Skeletal muscle satellite cell (primary cell): ENCODE results near the gene C2CD4D.
"Not testable (repeated sequence)": the region's sequence is repeated elsewhere in the genome, so short reads cannot be mapped to it uniquely, and the experiment has no call there.

Experiments
- H3K27me3 ChIP-seq: 2 replicates; pipeline ENCODE4 v1.7.0; 2013; ENCODE audit warnings: low read length; ENCODE audit not compliant: control insufficient read depth, insufficient read depth
- H3K36me3 ChIP-seq: 2 replicates; pipeline ENCODE4 v1.7.0; 2013; ENCODE audit warnings: mild to moderate bottlenecking, control low read depth, low read length; ENCODE audit not compliant: insufficient read depth
- H3K4me1 ChIP-seq: 2 replicates; pipeline ENCODE4 v1.7.0; 2013; ENCODE audit warnings: low read length; ENCODE audit not compliant: control insufficient read depth, insufficient read depth
- H3K4me2 ChIP-seq: 2 replicates; pipeline ENCODE4 v1.7.0; 2013; ENCODE audit warnings: mild to moderate bottlenecking, low read length
- H3K4me3 ChIP-seq: 2 replicates; pipeline ENCODE4 v1.7.0; 2013; ENCODE audit warnings: low read length
- H3K9ac ChIP-seq: 2 replicates; pipeline ENCODE4 v1.7.0; 2013; ENCODE audit warnings: mild to moderate bottlenecking, low read depth, low read length, moderate library complexity
- H3K9me3 ChIP-seq: replicated peaks from 2 replicates; pipeline ENCODE4 v1.7.0; 2013; ENCODE audit warnings: mild to moderate bottlenecking, control low read depth, low read length

Gene C2CD4D

DNA sequence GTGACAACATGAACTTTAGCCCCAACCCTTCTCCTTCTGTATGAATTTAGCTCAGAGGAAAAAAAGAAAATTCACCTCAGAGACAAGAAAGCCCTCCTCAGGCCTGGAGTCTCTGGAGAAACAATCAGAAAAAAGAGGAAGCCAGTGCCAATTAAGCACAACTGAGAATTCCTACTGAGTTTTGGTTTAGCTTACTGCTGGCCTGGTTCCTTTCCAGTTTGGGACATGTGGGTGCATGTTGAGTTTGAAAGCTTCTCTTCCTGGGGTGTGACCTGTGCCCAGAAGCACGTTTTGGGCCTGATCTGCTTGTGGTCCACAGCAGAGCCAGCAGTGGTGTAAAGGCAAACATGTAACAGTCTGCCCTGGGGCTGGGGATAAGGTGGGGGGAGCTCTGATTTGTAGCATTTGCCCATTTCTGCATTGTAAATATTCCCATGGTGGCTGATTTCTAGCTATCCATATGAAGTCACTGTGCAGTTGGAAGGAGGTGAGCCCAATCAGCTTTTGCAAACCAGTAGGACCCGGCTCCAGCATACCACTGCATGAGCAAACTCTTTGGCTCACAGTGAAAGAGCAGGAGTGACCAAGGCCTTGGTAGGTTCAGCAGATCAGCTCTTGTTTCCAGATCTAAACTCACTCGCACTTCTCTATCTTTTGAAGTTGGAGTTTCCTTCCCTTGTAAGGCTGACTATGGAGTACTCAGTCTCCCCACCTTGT lies 18.6 kb upstream of the C2CD4D start:
- no peak overlapping the region for H3K4me3 ChIP-seq
- no peaks in the 10 kb centered on the region for H3K9me3 ChIP-seq
- H3K27me3 ChIP-seq = peaks cover 24% of the 10 kb centered on the region
- H3K4me2 ChIP-seq = no peak overlapping the region
- no peaks in the 10 kb centered on the region for H3K4me1 ChIP-seq
- no peaks in the 10 kb centered on the region for H3K36me3 ChIP-seq
- H3K9ac ChIP-seq = no peak overlapping the region

DNA sequence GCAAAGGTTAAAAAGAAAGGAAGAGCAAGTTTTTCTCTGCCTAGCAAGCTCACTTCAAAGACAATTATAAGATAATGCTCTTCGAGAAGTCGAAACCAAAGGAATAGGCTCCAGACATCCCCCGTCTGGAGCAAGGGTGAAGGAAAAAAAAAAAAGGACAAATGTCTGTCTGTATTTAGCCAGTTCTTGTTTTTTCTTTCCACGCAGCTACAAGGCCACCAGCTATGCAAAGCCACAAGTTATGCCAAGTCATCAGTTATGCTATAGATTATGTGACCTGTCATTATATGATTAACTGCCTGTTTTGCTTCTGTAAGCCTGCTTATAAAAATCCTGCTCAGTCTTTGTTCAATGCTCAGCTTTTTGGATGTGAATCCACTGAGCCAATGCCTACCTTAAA lies 16.3 kb upstream of the C2CD4D start:
- no peaks in the 10 kb centered on the region for H3K36me3 ChIP-seq
- H3K4me1 ChIP-seq = no peaks in the 10 kb centered on the region
- no peak overlapping the region for H3K4me2 ChIP-seq
- no peak overlapping the region for H3K4me3 ChIP-seq
- H3K27me3 ChIP-seq = peaks cover 40% of the 10 kb centered on the region
- H3K9ac ChIP-seq = no peak overlapping the region
- H3K9me3 ChIP-seq = no peaks in the 10 kb centered on the region

DNA sequence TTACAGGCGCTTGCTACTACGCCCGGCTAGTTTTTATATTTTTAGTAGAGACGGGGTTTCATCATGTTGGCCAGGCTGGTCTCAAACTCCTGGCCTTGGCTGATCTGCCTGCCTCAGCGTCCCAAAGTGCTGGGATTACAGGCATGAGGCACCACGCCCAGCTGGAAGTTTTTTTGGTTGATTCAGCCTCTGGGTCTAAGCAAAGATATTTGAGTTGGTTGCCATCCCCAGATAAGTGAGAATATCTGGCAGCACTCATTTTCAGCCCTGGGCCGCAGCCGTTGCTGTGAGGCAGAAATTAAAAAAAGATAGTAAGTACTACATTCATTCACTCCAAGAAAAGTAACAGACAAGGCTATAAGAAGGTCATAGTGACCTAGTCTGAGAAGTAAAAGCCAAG lies 15.9 kb upstream of the C2CD4D start:
- peaks cover 40% of the 10 kb centered on the region for H3K27me3 ChIP-seq
- H3K9me3 ChIP-seq, H3K36me3 ChIP-seq, H3K4me1 ChIP-seq, H3K9ac ChIP-seq, H3K4me2 ChIP-seq, H3K4me3 ChIP-seq: not testable (repeated sequence)

DNA sequence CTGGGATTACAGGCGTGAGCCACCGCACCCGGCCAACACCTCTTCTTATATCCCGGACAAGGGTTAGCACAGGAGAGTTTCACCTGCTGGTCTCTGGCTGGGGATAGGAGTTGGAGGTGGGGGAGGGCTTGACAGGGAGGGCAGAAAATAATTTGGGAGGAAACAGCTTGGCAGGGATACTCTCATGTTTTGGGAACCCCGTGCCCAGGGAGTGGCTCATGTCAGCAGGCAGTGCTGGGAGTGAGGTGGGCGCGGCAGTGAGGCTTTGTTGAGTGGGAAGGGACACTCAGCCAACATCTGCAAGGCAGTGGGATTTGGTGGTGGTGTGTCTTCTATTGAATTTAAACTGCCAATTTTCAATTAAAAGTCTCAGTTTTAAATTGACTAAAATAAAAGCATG lies 15.0 kb upstream of the C2CD4D start:
- H3K9ac ChIP-seq = no peak overlapping the region
- no peak overlapping the region for H3K4me3 ChIP-seq
- H3K27me3 ChIP-seq = peaks cover 45% of the 10 kb centered on the region
- no peaks in the 10 kb centered on the region for H3K36me3 ChIP-seq
- no peaks in the 10 kb centered on the region for H3K9me3 ChIP-seq
- H3K4me1 ChIP-seq = no peaks in the 10 kb centered on the region
- H3K4me2 ChIP-seq = no peak overlapping the region

DNA sequence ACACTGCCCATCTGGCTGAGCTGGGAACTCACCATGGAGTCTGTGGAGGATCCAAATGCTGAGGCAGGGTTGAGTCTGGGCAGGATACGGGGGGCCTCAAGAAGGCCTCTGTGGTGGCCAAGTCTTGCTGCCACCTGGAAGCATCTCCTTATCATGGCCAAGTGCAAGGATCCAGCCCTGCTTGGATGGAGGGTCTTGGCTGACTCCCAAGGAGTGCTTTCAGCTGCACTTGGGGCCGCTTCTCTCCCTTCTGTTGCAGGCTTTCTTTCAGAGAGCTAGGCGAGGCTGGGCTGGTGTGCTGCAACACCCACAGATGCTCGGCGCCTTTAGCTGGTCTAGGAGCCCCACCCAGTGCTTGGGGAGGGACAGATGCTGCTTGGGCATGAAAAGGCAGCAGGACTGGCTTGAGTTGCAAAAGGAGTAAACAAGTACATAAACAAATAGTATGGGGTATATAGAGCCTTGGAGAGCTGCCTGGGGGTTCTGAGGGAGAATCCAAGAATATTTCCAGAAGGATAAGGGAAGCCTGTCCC lies 13.9 kb upstream of the C2CD4D start, which contains the start of gene THEM5:
TSS of gene THEM5 (minus strand) at position 302 of the 533 bp plus-strand sequence. CDS start at position 155, 147 bp downstream.
- no peak within 1 kb of the TSS for H3K9ac ChIP-seq
- H3K4me2 ChIP-seq = no peak within 1 kb of the TSS
- no peaks in the 10 kb centered on the region for H3K9me3 ChIP-seq
- no peaks in the 10 kb centered on the region for H3K4me1 ChIP-seq
- no peaks in the 10 kb centered on the region for H3K36me3 ChIP-seq
- H3K4me3 ChIP-seq = no peak within 1 kb of the TSS
- H3K27me3 ChIP-seq = peaks cover 53% of the 10 kb centered on the region

DNA sequence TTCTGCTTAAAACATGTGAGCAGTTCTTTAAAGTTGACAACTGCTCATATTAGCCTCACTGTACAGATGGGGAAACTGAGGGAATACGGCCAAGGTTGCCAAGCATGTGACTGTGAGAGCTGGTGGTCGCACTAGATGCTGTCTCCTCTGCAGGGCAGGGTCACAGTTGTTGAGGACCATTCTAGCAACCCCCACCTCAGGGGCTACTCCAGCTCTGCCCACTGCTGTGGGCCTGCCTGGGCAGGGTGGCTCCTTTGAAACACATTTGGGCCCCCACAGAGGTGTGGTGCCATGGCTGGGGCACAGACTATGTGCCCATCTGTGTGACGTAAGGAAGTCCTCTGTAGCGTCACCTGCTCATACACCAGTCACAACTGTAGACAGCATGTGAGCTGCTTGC lies 13.1 kb upstream of the C2CD4D start:
- Histone ChIP-seq H3K4me1 (no peaks in the 10 kb centered on the region), H3K4me3 (no peak overlapping the region), H3K9me3 (no peaks in the 10 kb centered on the region), H3K4me2 (no peak overlapping the region), H3K9ac (no peak overlapping the region), H3K27me3 (peaks cover 58% of the 10 kb centered on the region), H3K36me3 (no peaks in the 10 kb centered on the region)

DNA sequence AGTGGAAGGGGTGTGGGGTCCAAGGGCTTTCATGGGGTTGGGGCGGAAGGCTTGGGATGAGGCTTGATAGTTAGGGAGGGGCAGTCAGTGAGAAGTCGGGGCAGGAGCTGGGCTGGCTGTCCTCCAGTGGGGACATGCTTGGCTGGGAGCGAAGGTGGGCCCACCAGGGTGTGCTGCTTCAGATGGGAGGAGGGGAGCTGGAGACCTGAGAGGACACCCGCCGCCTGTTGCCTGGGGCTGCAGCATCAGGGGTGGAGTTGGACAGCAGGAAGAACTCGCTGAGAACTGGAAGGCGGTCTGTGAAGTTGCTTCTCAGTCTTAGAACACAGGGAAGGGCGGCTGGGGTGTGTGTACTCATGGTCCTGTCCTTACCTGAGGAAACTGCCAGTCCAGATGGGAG lies 12.3 kb upstream of the C2CD4D start:
- no peak overlapping the region for H3K4me2 ChIP-seq
- H3K27me3 ChIP-seq = peaks cover 55% of the 10 kb centered on the region
- H3K4me1 ChIP-seq = no peaks in the 10 kb centered on the region
- no peak overlapping the region for H3K4me3 ChIP-seq
- H3K9ac ChIP-seq = no peak overlapping the region
- no peaks in the 10 kb centered on the region for H3K36me3 ChIP-seq
- no peaks in the 10 kb centered on the region for H3K9me3 ChIP-seq

DNA sequence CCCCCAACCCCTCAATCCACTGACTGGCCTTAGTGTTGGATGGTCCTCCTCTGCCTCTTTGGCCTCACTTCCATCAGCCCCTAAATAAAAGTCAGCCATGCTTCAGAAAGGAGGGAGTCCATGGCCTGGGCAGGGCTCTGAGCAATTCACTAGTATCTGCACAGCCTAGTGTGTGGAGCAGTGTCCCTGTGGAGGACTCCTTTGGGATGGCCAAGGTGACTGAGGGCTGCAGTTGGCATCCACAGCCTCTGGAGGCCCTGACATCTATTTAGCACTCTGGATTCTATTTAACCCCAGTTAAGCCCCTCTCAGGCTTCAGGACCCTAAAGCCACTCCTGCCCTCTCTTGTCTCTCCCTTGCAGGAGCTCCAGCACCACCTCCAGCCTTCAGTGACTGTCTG lies 10.3 kb upstream of the C2CD4D start:
- H3K9me3 ChIP-seq = no peaks in the 10 kb centered on the region
- no peak overlapping the region for H3K9ac ChIP-seq
- H3K4me1 ChIP-seq = peaks cover 5% of the 10 kb centered on the region
- H3K4me2 ChIP-seq = no peak overlapping the region
- no peak overlapping the region for H3K4me3 ChIP-seq
- no peaks in the 10 kb centered on the region for H3K36me3 ChIP-seq
- H3K27me3 ChIP-seq = peaks cover 63% of the 10 kb centered on the region

DNA sequence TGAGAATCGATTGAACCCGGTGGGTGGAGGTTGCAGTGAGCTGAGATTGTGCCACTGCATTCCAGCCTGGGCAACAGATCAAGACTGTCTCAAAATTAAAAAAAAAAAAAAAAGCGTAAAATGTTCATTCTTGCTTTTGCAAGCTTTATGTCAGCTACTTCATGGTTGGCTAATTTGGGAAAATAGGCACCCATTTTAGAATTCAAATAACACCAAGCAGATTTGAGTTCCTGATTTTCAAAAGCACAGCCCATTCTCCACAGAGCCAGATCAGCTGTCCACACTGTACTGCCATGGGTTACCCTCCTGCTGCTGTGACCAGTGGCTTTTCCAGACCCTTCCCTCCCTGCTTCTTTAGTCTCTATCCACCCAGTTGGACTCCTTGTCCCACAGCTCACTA lies 9.5 kb upstream of the C2CD4D start:
- no peak overlapping the region for H3K4me3 ChIP-seq
- H3K4me1 ChIP-seq = peaks cover 5% of the 10 kb centered on the region
- H3K27me3 ChIP-seq = peaks cover 71% of the 10 kb centered on the region
- H3K4me2 ChIP-seq = no peak overlapping the region
- no peaks in the 10 kb centered on the region for H3K9me3 ChIP-seq
- no peaks in the 10 kb centered on the region for H3K36me3 ChIP-seq
- no peak overlapping the region for H3K9ac ChIP-seq

DNA sequence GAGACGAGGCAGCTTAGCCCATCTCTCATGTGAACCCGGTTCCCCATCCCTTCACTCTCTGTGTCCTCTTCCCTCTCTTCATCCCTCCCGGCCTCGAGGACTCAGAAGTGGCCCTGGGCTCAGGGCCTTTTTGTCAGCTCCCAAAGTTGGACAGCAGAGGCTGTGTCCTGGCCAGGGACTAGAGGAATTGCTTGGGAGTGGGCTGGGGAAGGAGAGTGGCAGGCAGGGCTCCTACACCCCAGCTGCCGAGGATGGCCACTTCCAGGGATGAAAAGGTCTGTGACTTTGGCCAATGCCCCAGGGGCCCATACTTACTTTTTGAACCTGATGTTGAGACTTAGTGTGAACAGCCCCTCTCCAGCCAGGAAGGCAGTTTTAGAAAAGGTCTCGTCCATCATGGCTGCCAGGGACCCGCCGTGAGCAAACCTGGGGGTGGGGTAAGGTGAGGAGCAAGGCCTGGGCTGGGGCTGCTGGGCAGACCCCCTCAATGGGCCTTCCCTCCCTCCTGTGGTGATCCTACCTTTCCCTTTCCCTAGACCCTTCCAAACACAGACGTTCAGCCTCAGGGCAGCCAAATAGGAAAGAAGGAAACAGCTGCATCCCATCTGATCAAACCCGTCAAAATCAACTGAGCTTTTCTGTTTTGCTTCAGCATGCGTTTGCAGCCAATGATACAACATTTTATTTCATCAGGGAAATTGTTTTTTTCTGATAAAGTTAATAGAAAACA lies 8.4 kb upstream of the C2CD4D start:
- peaks cover 5% of the 10 kb centered on the region for H3K4me1 ChIP-seq
- H3K9ac ChIP-seq = no peak overlapping the region
- no peak overlapping the region for H3K4me2 ChIP-seq
- H3K4me3 ChIP-seq = no peak overlapping the region
- H3K36me3 ChIP-seq = no peaks in the 10 kb centered on the region
- H3K9me3 ChIP-seq = no peaks in the 10 kb centered on the region
- peaks cover 69% of the 10 kb centered on the region for H3K27me3 ChIP-seq

DNA sequence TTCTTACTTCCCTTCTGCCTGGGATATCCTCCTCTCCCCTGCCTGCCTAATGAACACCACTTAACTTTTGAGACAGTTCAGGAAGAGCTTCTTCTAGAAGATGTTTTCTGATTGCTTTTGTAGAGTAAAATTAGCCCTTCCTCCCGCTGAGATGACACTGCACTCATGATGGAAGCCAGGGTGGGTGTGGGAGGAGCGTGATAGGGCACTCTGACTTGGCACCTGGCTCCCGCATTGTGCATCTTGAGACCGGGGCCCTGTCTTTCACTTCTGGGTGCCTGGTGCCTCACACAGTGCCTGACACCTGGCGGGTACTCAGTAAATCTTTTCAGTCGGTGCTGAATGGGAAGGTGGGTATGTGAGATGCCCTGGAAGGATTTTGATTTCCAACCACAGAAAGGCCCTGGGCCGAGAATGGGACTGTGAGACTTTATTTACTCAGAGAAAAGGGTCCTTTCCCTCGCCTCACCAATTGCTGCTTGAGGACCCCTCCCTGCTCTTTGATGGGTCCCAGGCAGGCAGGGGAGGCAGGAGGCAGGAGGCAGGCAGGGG lies 7.1 kb upstream of the C2CD4D start:
- H3K4me3 ChIP-seq = no peak overlapping the region
- H3K9me3 ChIP-seq = no peaks in the 10 kb centered on the region
- H3K4me2 ChIP-seq = no peak overlapping the region
- no peaks in the 10 kb centered on the region for H3K36me3 ChIP-seq
- H3K9ac ChIP-seq = no peak overlapping the region
- H3K4me1 ChIP-seq = peaks cover 5% of the 10 kb centered on the region
- peaks cover 61% of the 10 kb centered on the region for H3K27me3 ChIP-seq
